Ascending aorta (tissue), 2 donors: ENCODE results near the gene SCML2. TPM values are rescaled to one million over a fixed set of nuclear protein-coding genes. Genes with fewer than 3 reads are reported as not detected.

ENCODE experiments used
- DNase-seq, 2 donors: peaks; one replicate each; pipeline ENCODE4 v3.0.0-alpha.2; 2019; ENCODE audit warnings: low spot score in 2 of 2
- H3K27ac ChIP-seq, 2 donors: fragments of 200-600 bp; sonication (generic); one replicate each; pipeline ENCODE4 v1.5.1; 2016 to 2017; ENCODE audit warnings: mild to moderate bottlenecking in 1 of 2
- H3K27me3 ChIP-seq: fragments of 200-600 bp; sonication (generic); one replicate; pipeline ENCODE4 v1.5.1; 2017
- H3K36me3 ChIP-seq, 2 donors: fragments of 200-600 bp; sonication (generic); one replicate each; pipeline ENCODE4 v1.5.1; 2016
- H3K4me1 ChIP-seq, 2 donors: fragments of 200-600 bp; sonication (generic); one replicate each; pipeline ENCODE4 v1.5.1; 2016 to 2017; ENCODE audit warnings: mild to moderate bottlenecking in 1 of 2
- H3K4me3 ChIP-seq, 2 donors: fragments of 200-600 bp; sonication (generic); one replicate each; pipeline ENCODE4 v1.5.1; 2016 to 2017; ENCODE audit warnings: mild to moderate bottlenecking in 1 of 2
- H3K9me3 ChIP-seq, 2 donors: fragments of 200-600 bp; sonication (generic); one replicate each; pipeline ENCODE4 v1.5.1; 2016
- CTCF ChIP-seq, 3 experiments: fragments of 200-600 bp in 2 of 3; fragments of 450-650 bp in 1 of 3; sonication (generic) in 2 of 3; IDR thresholded peaks; one replicate each; pipeline ENCODE4 v1.5.1; 2016 to 2019; ENCODE audit warnings: antibody characterized with exemption in 3 of 3, mild to moderate bottlenecking in 1 of 3, moderate library complexity in 1 of 3
- intact Hi-C: fragments of 100-400 bp; cut with DNase I; formaldehyde crosslinking; loops from one replicate; pipeline ENCODE4 v1.15.1; 2023
- total RNA-seq: library from RNA; depleted of rRNA; stranded (reverse); fragments of >200 nt; gene quantifications from one replicate; pipeline ENCODE4 v1.1.0, GENCODE V29; 2016

The SCML2 gene
- total RNA-seq, 1 donor from 2014 or later = 0.64 TPM

GRCh38 chrX:18290200-18290599, 64.3 kb downstream of the SCML2 start:
- intact Hi-C loops = no loop called here
- H3K27me3 ChIP-seq = no peaks in the 10 kb centered on the region
- H3K4me1 ChIP-seq = no peaks in the 10 kb centered on the region
- no peak overlapping the region for H3K27ac ChIP-seq
- peak overlapping the region in 1 of 2 donors; percentile 16 for H3K4me3 ChIP-seq
- DNase-seq = no peak
- no peak for TF ChIP-seq CTCF (IDR thresholded peaks at IDR 0.05)
- no peaks in the 10 kb centered on the region for H3K36me3 ChIP-seq
- no peaks in the 10 kb centered on the region for H3K9me3 ChIP-seq

GRCh38 chrX:18288716-18289115, 65.8 kb downstream of the SCML2 start:
- H3K4me3 ChIP-seq = no peak overlapping the region
- no peak overlapping the region for H3K27ac ChIP-seq
- no peak for DNase-seq
- H3K27me3 ChIP-seq = no peaks in the 10 kb centered on the region
- H3K9me3 ChIP-seq = no peaks in the 10 kb centered on the region
- no peak for TF ChIP-seq CTCF (IDR thresholded peaks at IDR 0.05)
- no peaks in the 10 kb centered on the region for H3K4me1 ChIP-seq
- H3K36me3 ChIP-seq = no peaks in the 10 kb centered on the region
- intact Hi-C loops = no loop called here

- H3K27me3 ChIP-seq = no peaks in the 10 kb centered on the region
- no peaks in the 10 kb centered on the region for H3K36me3 ChIP-seq
- H3K4me1 ChIP-seq = no peaks in the 10 kb centered on the region
- intact Hi-C loops = no loop called here
- no peak for DNase-seq
- no peaks in the 10 kb centered on the region for H3K9me3 ChIP-seq
- no peak for TF ChIP-seq CTCF (IDR thresholded peaks at IDR 0.05)
- H3K27ac ChIP-seq = no peak overlapping the region
- H3K4me3 ChIP-seq = no peak overlapping the region
These were observed 68.1 kb downstream of the SCML2 start for GRCh38 chrX:18286322-18286831.

GRCh38 chrX:18278449-18278848, 76.0 kb downstream of the SCML2 start:
- H3K4me1 ChIP-seq = no peaks in the 10 kb centered on the region
- peaks cover 0 to 10% of the 10 kb centered on the region in 2 donors for H3K9me3 ChIP-seq
- no peak overlapping the region for H3K4me3 ChIP-seq
- intact Hi-C loops = no loop called here
- no peak for TF ChIP-seq CTCF (IDR thresholded peaks at IDR 0.05)
- H3K36me3 ChIP-seq = no peaks in the 10 kb centered on the region
- H3K27me3 ChIP-seq = no peaks in the 10 kb centered on the region
- DNase-seq = no peak
- H3K27ac ChIP-seq = no peak overlapping the region

GRCh38 chrX:18272222-18272621, 82.3 kb downstream of the SCML2 start:
- Histone ChIP-seq H3K4me3 (no peak overlapping the region), H3K27ac (no peak overlapping the region), H3K27me3 (no peaks in the 10 kb centered on the region), H3K36me3 (no peaks in the 10 kb centered on the region), H3K9me3 (peaks cover 0 to 7% of the 10 kb centered on the region in 2 donors), H3K4me1 (no peaks in the 10 kb centered on the region)
- TF ChIP-seq CTCF (IDR thresholded peaks at IDR 0.05) = no peak
- intact Hi-C loops = no loop called here
- DNase-seq = no peak

GRCh38 chrX:18271725-18272124, 82.8 kb downstream of the SCML2 start:
- Histone ChIP-seq H3K27me3 (no peaks in the 10 kb centered on the region), H3K27ac (no peak overlapping the region), H3K36me3 (no peaks in the 10 kb centered on the region), H3K4me1 (no peaks in the 10 kb centered on the region), H3K9me3 (peaks cover 0 to 7% of the 10 kb centered on the region in 2 donors), H3K4me3 (no peak overlapping the region)
- no peak for DNase-seq
- intact Hi-C loops = no loop called here
- TF ChIP-seq CTCF (IDR thresholded peaks at IDR 0.05) = no peak
